NCI-H345 treated with DMSO at 0.1 percent for 48 hours (cell line): ENCODE measurements around the gene ZBTB25.

Experiments used
- DNase-seq: peaks from one replicate; lab custom pipeline; 2025; ENCODE audit not compliant: unreplicated experiment; lab: John Stamatoyannopoulos, UW

Gene ZBTB25

GRCh38 chr14:64444984-64445845, 58.4 kb downstream of the ZBTB25 start:
- no peak for DNase-seq

- no peak for DNase-seq
These were observed 59.5 kb downstream of the ZBTB25 start for GRCh38 chr14:64444140-64444539.

DNA sequence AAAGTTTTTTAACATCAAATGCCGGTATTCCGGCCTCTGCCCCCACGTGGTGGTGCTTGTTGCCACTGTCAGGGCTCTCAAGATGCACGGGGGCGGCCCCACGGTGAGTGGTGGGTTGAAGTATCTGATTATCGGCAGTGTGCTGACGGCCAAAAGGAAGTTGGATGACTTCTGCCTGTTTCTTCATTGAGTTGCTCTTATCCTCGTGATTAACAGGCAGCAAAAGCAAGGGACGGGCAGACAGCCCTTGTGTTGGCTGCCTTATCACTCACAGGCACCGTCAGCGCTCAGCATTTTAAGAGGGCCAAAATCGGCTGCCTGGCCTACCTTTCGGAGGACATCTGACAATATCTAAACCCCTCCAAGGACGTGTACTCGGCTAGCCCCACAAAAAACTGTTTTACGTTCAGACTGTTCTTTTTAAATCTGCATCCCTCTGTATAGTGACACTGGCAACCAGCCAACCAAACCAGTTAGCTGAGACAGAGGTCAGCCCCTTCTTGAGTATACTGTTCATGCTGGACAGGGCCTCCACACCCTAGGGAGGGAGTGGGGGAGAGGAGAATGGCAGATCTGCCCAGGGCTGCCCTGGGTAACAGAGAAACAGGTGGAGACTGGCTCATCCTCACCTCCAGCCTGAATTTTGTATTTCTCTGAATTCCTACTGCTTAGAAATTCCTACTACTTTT, 61.2 kb downstream of the ZBTB25 start:
- DNase-seq = no peak

GRCh38 chr14:64440494-64440893, 63.1 kb downstream of the ZBTB25 start:
- no peak for DNase-seq

- no peak for DNase-seq
These were observed 64.5 kb downstream of the ZBTB25 start for GRCh38 chr14:64439141-64439540.

- DNase-seq = no peak
These were observed 65.3 kb downstream of the ZBTB25 start for GRCh38 chr14:64438181-64438841.

- DNase-seq = no peak
These were observed 69.1 kb downstream of the ZBTB25 start for GRCh38 chr14:64434528-64434927.

DNA sequence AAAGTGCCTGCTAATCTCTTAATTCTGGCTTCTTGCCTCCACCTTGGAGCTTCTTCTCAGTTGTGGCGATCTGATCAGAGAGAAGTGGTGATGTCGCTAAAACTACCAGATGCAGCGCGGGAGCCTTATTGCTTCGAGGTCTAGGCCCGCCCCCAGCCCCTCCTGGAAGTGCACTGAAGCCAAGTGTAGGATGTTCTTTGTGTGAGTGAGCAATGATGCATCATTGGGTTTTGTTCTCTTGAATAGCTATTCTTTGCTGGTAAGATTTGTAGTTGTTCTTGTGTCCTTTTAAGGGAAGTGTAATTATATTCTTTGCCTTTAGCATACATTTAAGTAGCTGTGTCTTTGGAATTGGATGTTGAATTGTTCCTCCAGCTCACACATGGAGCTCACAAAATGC, 79.7 kb downstream of the ZBTB25 start:
- no peak for DNase-seq

- no peak for DNase-seq
These were observed 80.9 kb downstream of the ZBTB25 start for GRCh38 chr14:64422756-64423155.

- DNase-seq = no peak
These were observed 81.6 kb downstream of the ZBTB25 start for GRCh38 chr14:64422005-64422404.

DNA sequence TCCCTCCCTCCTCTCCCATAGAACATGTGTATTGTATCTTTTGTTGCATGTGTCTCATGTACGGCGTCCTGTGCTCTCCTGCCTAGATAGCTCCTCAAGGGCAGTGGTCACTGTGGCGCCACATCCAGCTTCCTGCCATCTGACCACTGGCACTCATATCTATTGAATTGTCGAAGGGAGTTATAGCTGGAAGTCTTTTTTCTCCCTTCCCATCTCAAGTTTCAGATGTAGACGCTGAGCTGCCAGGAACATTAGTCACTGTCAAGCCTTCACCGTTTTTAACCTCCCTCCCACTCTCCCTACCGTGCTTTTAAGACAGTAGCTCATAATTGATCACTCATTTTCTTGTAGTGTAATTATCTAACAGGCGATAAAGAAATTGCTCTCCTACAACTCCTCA, 82.5 kb downstream of the ZBTB25 start:
- no peak for DNase-seq

GRCh38 chr14:64419003-64419402, 84.6 kb downstream of the ZBTB25 start:
- no peak for DNase-seq

DNA sequence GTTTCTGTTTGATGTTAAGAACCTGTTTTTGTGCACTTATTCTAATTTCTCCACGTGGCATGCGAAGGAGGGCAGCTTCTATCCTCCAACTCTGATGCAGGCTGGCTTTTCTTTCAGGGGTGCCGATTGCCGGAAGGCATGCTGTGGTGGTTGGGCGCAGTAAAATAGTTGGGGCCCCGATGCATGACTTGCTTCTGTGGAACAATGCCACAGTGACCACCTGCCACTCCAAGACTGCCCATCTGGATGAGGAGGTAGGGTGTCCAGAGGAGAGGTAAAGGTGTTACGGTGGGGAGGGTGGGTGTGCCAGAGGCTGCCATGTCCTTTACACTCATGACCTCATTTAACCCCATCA, 85.9 kb downstream of the ZBTB25 start:
- no peak for DNase-seq

GRCh38 chr14:64417055-64417770, 86.4 kb downstream of the ZBTB25 start:
- no peak for DNase-seq

DNA sequence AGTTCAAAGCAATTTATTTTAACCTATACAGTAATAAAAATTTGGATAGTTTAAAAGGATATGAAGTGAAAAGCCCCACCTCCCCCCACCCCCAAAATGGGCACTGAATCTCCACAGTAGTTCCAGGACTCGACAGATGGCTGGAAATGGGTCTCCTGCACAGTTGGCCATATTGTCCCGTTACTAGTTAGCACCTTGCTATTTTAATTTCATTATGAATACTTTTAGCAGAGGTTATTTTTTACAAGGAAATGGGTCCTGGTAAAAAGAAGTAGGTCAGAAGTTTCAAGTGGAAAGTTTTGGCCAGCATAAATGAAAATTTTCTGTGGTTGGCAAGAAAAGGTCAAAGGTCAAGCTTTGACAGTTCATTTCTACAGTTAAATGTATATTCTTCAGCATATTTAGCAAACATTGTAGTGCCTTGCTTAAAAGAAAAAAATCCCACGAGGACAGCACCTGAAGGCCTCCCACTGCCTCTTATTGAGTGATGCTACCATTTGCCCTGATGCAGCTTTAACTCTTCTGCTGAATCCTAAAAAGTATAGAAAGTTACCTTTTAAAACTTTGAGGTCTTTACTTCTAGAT, 87.2 kb downstream of the ZBTB25 start:
- DNase-seq = no peak

DNA sequence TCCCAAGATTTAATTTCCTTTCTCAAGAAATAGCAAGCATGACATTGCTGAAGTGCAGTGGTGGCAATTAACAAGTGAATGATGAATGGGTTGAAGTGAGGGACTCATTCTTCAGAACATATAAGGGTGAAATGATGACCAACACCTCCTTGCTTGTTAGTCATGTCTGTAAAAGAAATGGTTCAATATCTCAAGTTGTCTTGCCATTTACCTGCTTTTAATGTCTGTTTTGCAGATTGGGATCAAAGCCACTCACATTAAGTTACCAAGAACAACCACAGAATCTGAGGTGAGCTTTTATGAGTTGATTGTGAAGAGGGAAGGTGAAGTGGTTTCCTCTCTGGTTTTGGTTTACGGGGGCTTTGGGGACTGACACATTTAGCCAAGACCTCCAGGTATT, 91.4 kb downstream of the ZBTB25 start:
- DNase-seq = no peak

GRCh38 chr14:64411001-64411400, 92.6 kb downstream of the ZBTB25 start:
- no peak for DNase-seq

DNA sequence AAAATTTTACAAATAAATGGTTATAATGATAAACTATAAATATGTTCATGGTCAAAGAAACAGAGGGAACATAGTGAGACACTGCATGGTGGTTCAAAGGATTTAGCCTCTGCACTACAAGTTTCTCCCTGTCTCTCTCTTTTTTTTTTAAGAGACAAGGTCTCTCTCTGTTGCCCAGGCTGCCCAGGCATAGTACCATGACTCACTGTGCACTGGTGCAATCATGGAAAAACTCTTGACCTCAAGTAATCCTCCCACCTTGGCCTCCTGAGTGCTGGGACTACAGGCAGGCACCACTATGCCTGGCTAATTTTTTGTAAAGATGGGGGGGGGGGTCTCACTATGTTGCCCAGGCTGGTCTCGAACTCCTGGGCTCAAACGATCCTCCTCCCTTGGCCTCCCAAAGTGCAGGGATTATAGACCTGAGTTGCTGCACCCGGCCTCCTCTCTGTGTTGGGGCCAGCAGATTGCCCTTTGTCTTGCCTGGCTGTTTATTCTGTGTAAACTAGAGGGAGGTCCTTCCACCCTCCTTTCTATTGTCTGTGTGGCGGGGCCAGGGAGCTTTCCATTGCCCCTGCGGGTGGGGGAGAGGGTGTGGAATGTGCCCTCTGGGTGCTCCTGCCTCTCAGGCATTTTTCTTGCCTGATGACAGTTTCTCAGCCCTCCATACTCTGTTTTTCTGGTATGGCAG, 93.4 kb downstream of the ZBTB25 start:
- no peak for DNase-seq

DNA sequence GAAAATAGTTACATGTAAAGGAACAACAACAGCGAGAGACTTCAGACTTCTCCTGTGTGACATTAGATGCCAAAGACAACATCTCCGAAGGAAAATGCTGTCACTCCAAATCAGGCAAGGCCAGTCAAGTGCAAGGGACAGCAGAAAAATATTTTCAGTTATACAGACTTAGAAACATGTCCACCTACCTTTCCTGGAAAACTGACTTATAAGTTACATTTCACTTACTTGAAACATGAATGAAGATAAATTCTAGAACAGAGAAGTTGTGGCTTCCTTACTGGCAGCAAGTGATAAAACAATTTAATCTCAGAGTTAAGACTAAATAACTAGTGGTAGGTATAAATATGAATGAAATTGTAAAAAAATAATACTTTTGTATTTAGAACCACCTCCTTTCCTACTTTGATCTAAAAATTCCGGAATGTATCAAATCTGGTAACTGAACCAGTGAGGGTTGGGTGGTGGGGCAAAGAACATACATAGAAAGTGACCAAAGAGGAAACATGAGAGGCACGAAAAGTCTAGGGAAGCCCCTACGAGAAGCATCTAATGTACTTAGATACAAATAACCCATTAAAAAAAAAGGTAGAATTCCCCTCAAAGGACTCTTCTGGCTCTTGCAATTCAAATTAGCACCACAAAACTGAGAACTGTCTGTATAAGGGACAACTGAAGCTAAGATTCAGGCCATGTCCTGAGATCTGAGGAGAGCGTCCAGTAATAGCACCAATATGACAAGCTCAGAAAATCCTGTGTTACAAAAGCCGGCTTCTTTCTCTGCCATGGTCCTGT, 94.3 kb downstream of the ZBTB25 start:
- DNase-seq = no peak

DNA sequence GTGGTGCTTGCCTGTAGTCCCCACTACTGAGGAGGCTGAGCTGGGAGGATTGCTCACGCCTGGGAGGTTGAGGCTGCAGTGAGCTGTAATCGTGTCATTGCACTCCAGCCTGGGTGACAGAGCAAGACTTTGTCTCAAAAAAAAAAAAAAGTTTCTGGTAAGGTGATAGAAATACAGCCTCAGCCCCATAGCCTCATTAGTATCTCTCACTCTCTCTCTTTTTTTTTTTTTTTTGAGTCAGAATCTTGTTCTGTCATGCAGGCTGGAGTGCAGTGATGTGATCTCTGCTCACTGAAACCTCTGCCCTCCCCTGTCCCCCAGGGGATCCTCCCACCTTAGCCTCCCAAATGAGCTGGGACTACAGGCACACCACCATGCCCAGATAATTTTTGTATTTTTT, 96.3 kb downstream of the ZBTB25 start:
- no peak for DNase-seq
